NCI-H1930 (cell line): Measurements from ENCODE around the gene HTRA3.

Source experiments
- DNase-seq, 2 experiments: peaks; one replicate each; lab custom pipeline; 2025; lab: John Stamatoyannopoulos, UW

The HTRA3 gene

DNA sequence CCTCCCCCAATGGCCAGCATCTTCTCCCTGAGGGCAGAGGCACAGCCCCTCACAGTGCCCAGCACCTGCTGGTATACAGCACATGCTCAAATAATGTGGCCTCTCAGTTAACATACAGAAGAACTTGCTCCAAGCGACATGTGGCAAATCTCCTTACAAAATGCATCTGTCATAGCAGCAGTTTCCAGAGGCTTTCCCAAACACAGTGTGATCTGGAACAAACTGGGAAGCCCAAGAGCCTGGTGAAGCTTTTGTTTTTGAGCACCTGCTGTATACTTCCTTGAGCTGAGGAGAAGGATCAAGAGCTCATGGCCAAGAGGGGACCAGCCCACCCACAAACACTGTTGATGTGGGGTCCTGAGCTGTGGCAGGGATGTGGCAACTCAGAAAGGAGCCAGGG, 34.8 kb upstream of the HTRA3 start:
- no peak for DNase-seq

DNA sequence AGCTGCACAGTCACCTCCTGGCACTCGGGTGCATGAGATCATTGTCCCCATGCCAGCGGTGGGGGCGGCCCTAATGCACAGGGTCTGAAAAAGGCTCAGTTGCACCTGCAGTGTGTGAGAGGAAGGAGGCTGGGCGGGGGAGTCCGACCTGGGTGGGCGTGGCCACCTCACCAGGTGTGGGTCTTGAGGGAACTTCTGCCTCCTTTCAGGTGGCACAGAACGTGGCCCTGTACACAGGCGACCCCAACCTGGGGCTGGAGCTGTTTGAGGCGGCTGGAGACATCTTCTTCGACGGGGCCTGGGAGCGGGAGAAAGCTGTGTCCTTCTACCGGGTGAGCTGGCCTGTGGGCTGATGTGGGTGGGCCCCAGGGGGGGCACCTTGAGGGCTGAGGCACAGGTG, 34.3 kb upstream of the HTRA3 start:
- no peak for DNase-seq

DNA sequence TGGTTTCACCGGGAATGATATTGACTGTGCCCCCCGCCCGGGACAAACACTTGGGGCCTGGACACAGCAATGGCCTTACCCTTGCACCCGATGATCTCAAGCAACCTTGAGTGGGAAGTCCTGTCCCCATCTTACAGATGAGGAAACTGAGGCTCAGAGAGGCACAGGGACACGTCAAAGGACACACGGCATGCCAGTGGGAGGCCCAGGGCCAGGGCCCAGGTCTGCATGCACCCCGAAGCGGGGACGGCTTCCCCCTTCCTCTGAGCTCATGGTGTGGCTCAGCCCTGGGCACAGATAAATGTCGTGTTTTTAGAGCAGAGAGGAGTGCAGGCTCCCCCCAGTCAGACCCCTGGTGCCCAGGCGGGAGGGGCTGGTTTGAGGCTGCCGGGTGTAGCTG, 33.9 kb upstream of the HTRA3 start:
- no peak for DNase-seq

DNA sequence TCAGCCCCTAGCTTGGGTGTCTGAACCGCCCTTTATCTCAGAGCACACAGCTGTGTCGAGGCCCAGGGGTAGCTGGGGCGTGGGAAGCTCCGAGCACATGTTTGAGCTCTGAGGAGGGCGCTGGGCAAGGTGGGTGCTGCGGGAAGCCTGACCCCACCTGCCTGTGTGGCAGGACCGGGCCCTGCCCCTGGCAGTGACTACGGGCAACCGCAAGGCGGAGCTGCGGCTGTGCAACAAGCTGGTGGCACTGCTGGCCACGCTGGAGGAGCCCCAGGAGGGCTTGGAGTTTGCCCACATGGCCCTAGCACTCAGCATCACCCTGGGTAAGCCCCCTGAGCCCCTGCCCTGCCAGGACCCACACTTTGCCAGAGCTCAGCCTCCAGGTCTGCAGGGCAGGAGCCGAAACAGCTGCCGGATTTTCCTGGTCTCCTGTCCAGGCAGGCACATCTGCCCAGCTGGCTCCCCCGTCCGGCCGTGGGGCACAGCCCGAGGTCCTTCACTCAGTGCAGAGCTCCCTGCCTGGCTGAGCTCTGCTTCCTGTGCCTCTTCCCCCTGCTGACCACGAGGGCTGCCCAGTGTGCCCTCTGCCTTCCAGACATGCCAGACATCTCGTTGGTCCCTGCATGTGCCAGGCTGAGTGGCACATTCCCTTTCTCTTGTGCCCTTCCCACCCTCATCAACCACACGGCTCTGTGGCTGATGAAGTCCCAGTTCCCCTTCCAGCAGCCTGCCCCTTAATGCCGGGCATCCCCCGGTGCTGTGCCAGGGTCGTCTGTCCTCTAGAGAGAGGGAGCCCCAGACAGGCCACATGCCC, 33.2 kb upstream of the HTRA3 start:
- DNase-seq: no peak

DNA sequence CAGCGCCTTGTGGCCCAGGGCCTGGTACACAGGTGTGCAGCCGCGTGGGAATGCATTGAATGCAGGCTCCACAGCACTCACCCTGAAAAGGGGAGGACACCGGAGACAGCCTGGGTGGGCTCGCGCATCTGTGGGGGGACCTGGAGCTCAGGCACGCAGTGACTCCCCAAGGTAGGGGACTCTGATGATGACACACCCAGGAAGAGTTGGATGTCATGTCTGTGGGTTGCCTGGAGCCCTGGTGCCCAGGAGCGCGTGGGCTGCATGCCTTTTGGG, 32.7 kb upstream of the HTRA3 start:
- DNase-seq: no peak

DNA sequence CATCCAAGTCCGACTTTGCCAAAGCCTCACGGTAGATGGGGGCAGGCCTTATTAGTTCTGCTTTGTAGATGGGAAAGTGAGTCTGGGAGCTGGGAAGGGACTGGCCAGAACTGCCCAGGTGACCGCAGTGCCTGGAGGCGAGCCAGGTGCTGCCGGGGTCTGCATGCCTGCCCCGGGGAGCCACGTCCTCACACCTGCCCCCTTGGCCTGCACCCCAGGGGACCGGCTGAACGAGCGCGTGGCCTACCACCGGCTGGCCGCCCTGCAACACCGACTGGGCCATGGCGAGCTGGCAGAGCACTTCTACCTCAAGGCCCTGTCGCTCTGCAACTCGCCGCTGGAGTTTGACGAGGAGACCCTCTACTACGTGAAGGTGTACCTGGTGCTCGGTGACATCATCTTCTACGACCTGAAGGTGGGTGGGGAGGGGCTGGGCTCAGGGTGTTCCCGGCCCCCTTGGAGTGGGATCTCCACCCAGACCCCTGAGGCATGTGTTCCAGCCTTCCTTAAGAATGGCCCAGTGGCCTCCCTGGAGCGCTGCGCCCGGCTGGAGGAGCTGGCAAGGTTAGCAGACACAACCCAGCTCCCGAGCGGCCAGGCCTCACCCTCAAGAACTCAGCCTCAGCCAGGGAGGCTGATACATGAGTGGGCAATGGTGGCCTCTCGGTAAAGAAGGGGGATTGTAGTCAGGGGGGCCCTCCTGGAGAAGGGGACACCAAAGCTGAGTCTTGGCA, 32.1 kb upstream of the HTRA3 start:
- no peak for DNase-seq

DNA sequence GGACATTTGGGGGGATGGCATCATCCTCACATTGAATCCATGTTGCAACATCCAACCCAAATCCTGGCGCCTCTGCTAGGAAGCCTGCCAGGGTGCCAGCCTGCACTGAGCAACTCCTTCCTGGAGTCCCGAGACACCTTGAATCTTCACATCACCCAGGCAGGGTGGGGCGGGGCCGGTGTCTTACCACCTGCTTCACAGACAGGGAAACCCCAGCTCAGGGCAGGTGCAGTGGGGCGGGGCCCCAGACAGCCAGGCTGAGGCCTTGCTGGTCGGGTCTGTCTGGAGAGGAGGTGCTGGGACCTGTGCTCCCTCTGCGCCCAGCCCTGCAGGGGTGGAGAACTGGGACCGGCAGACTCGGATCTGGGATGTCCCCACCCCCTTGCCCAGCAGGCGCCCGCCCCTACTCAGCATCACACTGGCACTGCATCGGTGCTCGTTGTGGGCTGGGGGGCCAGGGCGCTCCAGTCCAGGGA, 31.5 kb upstream of the HTRA3 start:
- no peak for DNase-seq

DNA sequence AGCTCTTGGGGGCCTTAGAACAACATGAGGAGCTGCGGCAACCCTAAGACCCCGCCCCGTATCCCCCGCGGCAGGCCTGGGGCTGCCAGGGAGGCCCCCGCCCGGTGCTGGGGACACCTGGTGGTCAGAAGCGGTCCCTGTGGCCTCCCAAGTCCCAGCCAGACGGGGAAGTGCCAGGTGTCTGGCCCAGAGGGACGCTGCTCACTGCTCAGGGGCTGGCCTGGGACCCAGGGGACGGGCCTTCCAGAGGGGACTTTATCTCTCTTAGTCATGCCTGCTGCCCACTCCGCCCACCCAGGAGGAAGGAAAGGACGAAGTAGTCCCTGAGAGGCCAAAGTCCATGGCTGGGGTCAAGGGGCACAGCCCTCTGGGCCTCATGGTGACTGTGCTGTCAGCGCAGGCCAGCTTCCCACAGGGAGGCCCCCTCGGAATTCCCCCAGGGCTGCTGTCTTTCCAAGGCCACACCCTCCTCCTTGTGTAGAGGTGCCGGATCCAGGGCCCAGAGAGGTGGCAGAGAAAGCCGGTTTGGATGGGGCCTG, 31.0 kb upstream of the HTRA3 start:
- peak in 1 of 2 experiments; percentile 26 for DNase-seq

DNA sequence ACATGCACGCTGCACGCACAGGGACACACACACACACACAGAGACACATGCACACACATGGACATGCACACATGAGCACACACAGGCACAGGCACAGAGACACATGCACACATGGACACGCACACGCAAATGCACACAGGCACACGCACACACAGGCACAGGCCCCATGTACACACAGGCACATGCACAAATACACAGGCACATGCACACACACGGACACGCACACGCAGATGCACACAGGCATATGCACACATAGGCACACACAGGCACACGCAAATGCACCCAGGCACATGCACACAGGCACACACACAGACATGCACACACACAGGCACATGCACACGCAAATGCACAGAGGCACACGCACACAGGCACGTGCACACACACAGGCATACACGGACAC, 30.3 kb upstream of the HTRA3 start:
- no peak for DNase-seq

DNA sequence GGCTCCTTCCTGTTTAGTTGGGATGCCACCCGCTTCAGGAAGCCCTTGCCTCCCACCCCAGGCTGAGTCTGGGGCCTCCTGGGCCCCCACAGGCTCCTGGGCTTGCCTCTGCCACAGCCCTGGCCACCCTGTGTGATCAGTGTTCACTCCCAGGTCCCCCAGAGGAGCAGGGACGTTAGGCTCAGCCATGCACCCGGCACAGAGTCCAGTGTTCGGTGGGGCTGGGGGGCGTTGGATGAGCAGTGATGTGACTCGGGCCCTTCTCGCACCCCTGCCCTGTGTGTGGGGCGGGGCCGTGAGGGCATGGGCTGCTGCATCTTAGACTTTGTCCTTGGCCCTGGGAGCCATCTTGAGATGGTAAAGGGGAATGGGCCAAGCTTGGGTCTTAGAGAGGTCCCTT, 29.9 kb upstream of the HTRA3 start:
- no peak for DNase-seq

DNA sequence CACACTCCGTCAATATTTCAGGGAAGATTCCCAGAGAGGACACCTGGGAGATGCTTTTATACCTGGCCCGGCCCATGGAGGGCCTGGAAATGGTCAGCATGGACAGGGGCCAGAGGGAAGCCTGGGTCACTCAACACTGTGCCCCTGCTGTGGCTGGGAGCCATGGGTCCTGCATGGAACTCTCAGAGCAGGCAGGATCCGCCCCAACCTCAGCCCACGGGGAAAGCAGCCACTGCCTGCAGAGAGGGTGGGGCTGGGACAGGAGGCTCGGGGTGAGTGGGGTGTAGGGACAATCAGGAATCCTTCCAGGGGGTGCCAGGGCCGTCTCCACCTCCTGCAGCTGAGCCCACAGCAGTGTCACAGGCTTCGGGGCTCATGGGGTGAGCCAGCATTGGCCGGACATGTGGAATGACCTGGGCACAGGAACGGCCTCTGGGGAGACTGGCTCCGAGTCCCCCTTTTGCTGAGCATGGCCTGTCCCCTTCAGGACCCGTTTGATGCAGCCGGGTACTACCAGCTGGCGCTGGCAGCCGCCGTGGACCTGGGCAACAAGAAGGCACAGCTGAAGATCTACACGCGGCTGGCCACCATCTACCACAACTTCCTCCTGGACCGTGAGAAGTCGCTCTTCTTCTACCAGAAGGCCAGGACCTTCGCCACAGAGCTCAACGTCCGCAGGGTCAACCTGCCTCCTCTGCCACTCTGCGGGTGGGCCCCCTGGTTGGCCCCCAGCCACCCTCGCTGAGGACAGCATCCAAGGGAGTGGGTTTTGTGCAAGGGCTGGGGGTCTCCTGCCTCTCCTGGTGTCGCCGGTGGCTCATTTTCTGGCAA, 29.1 kb upstream of the HTRA3 start:
- DNase-seq: no peak

DNA sequence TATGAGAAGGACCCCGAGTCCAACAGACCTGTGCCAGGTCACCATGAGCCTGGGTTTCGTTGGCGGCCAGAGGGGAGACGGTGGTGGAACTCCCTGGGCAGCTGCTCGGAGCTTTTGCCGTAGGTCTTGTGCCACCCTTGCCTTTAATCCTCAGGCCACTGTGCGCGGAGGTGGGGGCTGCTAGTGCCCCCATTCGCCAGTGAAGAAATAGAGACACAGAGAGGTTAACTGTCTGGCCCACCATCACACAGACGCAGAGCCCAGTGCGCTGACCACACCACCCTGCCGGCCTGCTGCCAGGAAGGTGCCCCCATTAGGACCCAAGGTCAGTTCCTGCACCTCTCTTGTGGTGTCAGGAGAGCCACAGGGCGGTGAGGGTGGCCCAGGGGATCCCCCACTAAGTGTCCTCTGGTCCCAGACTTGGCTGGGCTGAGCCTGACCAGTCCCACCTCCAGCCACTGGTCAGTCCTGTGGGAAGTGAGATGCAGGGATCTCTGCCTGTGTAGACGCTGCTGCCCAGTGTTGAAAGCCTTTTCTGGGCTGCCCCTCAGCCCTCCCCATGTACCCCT, 28.3 kb upstream of the HTRA3 start:
- DNase-seq: no peak

DNA sequence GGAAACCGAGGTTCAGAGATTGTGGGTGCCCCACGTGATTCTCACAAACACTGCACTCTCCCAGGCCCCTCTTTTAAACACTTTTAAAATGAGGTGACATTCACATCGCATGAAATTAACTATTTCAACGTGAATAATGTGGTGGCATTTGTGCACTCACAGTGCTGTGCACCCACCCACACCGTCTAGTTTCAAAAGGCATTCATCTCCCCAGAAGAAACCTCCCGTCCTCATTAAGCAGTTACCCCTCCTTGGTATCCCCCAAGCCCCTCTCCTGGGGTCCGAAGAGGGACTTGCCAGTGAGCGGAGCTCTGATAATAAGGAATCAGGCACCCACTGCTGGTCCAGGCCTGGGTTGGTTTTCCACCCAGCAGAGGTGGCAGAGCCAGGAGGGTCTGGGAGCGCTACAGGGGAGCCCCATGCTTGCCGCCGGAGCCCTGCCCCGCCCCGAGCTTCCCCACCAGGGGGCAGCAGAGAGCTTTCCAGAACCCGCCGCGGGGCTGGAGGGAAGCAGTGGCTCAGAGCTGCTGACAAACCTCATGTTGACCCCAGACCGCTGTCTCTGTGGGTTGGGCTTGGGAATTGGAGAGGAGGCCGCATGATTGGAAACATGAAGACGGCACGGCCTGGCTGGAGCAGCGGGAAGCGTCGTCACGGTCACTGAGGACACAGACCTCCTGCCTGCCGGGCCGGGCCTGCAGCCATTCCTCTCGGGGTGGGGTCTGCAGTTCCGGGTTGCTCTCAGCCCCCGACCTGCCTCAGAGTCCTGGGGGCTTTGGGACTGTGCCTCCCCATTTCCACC, 27.5 kb upstream of the HTRA3 start:
- DNase-seq: peak; percentile 28 to 73

DNA sequence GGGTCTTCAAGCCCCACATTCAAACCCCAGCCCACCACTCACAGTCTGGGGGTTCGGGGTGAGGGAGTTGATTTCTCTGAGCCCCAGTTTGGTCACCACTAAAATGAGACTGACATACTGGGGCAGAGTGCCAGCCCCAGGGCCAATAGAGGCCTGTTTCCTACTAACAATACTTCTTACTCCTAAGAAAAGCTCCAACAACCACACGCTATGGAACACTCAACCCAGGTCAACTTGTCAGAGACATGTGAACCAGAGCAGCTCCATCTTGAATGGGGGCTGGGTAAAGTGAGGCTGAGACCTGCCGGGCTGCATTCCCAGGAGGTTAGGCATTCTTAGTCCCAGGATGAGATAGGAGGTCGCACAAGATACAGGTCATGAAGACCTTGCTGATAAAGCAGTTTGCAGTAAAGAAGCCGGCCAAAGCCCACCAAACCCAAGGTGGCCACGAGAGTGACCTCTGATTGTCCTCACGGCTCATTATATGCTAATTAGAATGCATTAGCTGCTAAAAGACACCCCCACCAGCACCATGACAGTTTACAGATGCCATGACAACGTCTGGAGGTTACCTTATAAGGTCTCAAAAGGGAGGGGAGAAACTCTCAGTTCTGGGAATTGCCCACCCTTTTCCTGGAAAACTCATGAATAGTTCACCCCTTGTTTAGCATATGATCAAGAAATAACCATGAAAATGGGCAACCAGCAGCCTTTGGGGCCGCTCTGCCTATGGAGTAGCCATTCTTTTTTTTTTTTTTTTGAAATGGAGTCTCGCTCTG, 26.6 kb upstream of the HTRA3 start:
- DNase-seq: no peak

DNA sequence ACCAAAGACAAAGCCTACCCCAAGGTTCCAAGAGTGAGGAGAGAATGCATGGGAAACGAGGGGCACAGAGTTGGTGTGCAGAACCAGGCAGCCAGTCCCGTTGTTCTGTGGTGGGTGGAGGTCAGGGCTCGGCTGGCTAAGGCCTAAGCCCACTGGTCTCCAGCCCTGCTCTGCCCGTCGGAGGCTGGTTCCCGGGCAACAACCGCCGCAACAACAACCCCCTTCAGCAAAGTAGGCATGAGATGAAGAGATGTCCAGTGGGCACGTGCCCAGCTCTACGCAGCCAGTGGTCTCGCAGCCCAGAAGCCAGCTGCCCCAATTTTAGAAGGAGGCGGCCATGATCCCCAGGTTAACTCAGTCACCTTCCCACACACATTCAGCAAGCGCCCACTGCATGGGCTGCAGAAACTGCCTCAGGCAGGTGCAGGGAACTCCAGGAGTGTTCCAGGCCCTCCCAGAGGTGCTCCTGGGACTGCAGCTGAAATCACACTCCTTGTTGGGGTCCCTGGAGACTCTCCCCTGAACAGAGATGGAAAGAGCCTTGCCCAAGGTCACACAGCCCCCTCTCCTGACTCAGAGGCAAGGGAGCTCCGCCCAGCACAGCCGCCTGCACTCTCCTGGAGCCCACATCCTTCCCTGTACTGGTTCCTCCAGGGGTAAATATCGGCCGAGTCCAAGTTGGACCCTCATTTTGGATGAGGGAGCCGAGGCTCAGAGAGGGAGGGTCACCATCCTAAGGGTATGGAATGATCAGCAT, 25.4 kb upstream of the HTRA3 start:
- DNase-seq: no peak

DNA sequence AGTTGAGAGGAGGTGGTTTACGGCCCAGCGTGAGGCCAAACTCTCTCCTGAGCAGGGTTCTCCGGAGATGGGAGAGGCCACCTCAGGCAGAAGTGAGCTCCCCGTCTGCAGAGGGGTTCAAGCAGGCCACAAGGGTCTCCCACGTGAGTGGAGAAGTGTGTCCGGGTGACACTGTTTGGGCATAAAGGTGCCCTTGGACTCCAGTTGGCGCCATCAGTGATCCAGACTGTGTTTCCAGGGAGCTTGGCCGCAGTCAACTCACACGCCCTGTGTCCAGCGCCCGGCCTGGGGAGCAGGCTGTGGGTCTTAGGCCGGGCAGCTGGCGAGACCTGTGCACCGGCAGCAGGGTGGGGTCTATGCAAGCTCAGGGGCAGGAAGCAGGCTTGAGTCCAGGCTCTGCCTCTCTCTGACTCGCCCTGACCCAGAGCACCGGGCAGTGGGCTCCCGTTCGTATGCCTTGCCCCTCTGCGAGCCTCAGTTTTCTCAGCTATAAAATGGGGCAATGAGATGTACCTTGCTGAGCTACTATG, 24.6 kb upstream of the HTRA3 start:
- no peak for DNase-seq

DNA sequence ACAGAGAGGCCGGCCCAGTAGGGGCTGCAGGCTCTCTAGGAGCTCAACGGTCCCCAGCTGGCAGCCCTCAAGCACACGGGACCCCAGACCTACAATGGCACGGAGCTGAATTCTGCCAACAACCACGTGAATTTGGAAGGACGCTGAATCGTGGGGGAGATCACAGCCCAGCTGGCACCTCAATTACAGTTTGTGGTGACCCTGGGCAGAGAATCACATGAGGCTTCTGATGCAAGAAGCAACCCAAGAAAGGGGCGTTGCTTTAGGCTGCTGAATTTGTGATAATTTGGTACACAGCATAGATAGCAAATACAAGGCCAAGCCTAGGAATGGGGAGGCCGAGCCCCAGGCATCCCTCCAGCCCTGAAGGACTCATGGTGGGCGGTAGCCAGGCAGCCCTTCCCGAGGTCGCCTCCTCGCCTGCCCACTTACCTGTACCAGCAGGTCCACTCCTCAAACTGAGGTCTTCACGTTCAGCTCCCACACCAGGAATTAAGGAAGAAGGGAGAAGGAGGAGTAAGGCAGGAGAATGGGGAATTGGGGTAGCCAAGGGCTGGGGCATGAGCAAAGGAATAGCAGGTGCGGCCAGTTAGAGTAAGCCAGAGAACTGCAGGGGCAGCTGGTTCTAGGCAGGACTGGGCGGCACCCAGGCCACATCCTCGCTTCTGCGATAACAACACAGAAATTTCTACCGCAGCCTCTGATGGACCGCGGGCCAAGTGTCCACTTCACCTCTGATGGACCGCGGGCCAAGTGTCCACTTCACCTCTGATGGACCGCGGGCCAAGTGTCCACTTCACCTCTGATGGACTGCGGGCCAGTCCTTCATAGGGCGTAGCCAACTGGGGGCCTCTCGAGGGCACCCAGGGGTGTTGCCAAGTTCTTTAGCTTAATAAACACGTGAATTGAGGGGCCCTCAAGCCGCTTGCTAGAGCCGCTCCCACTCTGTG, 23.4 kb upstream of the HTRA3 start:
- no peak for DNase-seq
